SK-MEL-5 (cell line): ENCODE data around the gene HDHD5. TPM values are rescaled to one million over a fixed set of nuclear protein-coding genes. Genes with fewer than 3 reads are reported as not detected.

Experiments used
- DNase-seq: peaks from one replicate; pipeline ENCODE4 v3.0.0-alpha.2; 2016; ENCODE audit warnings: low read depth, low spot score
- in situ Hi-C: cut with HindIII; loops from 2 replicates; pipeline ENCODE4 v1.10.0; 2016; ENCODE audit warnings: low sequenced_read_pairs, high pct_unique_total_duplicates, low pct_unique_long_range_greater_than_20kb
- total RNA-seq: library from RNA; depleted of rRNA; stranded (reverse); fragments of >200 nt; shearing (Covaris generic); gene quantifications from 2 replicates; pipeline ENCODE4 v1.2.3, GENCODE V29; 2014

HDHD5 gene
- total RNA-seq, 1 experiment from 2014 or later = 89.6 TPM

DNA sequence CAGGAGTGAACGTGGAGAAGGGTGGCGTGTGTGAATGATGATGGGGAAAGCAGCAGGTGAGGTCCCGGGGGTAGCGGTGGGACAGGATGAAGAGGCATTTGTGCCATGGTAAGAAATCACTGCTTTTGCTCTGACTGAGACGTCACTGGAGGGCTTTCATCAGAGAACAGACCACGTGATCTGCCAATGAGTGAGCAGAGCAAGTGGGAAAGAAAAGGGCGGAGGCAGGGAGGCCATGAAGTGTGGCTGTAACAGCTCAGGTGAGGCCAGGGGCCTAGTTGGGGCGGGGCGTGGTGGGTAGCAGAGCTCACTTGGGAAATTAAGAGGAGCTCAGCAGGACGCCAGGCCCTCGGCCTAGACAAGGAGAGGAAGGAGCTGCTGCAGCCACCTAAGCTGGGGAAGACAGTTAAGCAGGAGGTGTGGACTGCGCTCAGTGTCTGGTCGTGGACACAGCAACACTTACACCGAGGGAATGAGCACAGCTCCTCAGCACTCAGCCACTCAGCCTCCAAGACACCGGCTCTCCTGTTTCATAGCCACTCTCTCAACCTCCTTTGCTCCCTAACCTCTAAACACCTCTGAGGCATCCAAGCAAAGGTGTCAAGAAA, 23.8 kb downstream of the HDHD5 start:
- in situ Hi-C loops = no loop called here
- DNase-seq = no peak

DNA sequence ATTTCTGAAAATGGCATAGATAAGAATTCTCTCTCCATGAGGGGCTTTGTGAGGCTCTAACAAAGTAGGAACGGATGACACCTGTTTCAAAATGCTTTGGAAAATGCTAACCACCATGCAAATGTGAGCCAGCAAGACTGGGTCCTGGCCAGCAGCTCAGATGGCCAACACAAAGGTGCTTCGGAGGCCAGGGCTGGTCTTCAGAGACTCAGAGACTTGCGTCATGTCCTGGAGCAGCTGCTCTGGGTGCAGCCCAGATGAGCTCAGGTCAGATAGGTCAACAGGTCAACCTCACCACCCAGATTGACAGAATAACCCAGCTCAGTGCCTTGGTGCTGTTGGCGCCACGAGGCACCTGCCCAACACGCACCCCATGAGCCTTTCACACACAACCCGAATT, 25.9 kb downstream of the HDHD5 start:
- in situ Hi-C loops = no loop called here
- no peak for DNase-seq

DNA sequence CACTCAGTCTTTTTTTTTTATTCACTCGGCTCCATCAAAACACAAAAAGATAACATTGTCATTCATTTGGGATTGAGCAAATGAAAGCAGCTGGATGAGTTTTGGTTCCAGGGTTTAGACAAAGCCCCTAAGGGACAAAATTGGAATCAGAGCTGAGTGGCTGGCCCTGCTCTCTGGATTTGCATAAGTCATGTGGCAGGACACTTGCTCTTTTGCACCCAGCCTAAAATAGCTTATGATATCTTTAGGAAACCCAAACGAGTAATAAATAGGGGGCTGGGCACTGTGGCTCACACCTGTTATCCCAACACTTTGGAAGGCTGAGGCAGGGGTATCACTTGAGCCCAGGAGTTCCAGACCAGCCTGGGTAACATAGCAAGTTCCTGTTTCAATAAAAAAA, 27.0 kb downstream of the HDHD5 start:
- in situ Hi-C loops = no loop called here

DNA sequence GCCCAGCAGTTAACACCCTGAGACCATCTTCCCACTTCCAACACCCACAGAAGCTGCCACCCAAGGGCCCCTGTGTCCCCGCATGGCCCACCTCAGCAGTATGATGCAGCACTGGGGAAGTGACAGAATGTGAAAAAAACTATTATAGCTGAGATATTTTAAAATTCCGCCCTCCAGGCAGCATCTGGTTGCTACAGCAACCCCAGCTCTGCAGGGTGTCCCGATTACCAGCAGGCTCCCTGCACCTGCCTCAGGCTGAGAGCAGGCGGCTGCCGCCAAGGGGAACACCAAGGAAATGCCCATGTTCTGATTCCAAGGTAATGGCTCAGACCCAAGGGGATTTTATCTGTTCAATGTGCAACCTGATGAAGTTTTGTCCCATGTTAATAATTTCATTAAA, 27.4 kb downstream of the HDHD5 start:
- no peak for DNase-seq
- in situ Hi-C loops = no loop called here

More for the DNA sequence above, 27.0 kb downstream of the HDHD5 start:
- no peak for DNase-seq

DNA sequence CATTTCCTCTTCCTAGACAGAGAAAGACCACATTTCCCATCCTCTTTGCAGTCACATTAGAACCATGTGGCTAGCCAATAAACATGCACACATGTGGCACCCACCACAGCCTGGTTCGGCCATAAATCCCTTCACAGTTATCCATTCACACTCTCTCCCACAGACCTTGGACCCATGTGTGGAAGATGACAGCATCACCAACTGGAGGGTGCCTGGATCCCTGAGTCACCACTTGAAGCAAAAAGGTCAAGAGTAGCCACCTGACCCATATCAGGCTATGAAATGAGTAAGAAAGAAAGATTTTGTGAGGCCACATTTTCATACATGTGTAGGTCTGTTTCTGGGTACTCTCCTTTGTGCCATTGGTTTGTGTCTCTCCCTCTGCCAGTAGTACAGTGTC, 28.9 kb downstream of the HDHD5 start:
- in situ Hi-C loops = no loop called here
- peak; percentile 58 for DNase-seq

DNA sequence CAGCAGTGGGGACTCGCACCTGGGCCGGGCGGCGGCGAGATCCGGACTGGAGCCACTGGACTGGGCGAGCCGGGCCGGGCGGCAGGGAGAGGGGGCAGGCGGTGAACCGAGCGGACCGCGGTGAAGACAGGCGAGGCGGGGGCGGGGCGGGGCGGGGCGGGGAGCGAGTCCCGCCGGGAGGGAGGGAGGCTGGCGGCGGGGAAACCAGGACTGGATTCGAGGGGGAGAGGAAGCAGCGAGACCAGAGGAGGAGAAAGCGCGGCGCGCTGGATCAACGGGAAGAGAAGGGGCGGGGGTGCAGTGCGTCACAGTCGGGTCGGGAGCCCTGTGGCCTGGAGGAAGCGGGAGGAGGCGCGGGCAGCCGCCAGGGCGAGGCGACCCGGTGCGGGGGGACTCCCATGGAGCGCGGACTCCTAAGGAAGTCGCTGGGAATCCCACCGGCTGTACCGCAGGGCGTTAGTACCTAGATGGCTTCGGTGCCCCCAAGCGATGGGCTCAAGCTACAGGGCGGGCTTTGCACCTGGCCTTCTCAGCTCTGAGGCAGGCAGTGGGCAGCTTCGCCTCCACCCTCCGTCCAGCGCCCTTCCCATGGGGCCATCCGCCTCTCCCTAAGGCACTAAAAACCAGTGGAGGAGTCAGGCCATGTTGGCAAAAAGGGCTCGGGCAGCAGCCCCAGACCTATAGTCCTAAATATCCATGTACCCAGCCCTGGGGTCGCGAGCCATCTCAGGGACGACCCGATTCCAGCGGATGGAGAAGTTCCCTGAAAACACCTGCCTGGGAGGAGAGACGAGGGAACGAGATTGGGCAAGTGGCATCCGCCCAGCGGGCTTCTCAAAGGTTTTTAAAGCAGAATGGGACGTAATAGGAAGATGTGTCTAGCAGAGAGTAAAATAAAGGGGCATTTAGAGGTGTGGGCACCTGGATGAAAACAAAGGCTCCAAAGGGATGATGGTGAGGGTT, 37.6 kb downstream of the HDHD5 start, which contains the start of gene TMEM121B:
Gene TMEM121B (minus strand): TSS at position 128 of the 963 bp plus-strand sequence. CDS start 233 bp downstream, outside the sequence.
- in situ Hi-C loops = no loop called here
- peak; percentile 76 for DNase-seq

DNA sequence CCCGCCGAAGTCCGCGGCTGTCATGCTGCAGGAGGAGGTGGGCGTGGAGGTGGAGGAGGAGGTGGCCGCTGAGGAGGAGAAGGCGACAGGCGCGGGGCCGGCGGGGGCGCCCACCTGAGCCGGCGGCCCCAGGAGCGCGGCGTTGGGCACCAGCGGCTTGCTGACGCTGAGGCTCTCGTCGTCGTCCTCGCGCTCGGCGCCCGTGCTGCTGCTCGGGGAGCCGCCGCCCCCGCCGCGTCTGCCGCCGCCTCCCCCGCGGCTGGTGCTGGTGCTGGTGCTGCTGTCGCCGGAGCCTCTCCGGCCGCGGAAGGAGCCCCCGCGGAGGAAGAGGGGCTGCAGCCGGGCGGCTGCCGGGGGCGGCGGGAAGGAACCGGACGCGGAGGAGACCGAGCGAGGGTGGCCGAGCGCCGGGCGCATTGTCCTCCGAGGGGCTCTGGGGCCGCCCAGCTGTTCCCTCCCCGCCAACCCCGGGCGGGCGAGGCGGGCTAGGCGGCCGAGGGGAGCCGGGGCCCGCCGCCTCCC, 38.3 kb downstream of the HDHD5 start:
- in situ Hi-C loops = no loop called here
- no peak for DNase-seq

DNA sequence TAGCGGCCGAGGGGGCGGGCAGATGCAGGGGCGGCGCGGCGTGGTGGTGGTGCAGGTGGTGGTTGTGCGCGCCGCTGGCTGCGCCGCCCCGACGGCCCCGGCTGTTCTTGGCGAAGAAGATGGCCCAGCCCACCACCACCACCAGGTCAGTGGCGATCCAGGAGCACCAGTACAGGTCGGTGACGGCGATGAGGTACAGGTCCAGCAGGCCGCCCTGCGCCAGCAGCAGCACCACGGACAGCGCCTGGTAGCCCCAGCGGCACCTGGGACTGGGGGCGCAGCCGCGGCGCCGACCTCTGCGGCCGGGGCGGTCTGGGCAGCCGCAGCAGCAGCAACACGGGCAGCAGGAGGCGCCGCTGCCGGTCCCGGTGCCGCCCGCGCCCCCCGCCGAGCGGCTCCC, 38.8 kb downstream of the HDHD5 start:
- peak; percentile 27 for DNase-seq

DNA sequence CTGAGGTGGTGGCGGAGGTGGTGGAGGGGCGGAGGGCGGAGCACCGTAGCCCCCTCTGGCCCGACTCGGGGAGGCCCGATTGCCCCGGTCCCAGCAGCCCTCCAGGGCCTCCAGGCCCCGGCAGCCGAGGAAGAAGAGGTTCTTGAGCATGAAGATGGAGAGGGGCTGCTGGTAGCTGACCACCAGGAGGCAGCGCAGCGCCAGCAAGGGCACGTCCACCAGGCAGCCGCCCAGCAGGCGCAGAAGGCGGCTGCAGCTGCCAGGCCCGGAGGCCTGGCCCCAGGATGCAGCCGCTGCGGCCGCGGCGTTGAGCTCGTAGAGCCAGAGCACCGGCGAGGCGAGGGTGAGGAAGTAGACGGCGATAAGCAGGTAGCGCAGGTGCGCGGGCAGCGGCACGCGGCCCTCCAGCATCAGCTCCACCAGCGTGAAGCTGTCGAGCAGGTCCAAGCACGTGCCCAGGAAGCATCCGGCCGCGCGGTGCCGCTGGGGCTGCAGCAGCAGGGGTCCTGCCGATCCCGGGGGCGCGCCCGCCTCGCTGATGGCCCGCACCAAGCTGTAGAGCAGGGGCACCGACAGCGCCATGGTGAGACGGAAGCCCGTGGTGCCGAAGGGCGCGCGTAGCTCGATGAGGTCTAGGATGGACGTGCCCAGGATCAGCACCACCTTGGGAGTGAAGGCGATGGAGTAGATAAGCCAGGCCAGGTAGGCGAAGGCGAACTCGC, 39.4 kb downstream of the HDHD5 start:
- in situ Hi-C loops = no loop called here
- peak; percentile 52 for DNase-seq

More for the DNA sequence above, 38.8 kb downstream of the HDHD5 start:
- in situ Hi-C loops = no loop called here

DNA sequence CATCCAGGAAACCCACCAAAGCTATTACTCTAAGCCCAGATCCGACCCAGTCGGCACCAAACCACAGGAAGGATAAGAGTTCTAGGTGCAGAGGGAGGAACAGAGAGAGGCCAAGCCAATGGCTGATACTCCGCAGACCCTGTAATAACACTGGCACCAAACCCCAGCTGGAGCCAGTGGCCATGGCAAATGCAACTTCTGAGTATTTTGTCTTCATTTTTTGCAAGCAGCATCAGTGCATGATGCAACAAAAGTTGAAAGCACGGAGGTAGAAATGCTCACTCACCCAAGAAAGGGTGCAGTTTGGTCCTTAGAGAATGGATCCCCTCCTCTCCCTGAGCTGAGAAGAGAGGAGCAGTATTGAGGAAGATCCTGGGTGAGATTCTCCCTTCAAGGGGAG, 40.7 kb downstream of the HDHD5 start:
- in situ Hi-C loops = no loop called here
- no peak for DNase-seq

DNA sequence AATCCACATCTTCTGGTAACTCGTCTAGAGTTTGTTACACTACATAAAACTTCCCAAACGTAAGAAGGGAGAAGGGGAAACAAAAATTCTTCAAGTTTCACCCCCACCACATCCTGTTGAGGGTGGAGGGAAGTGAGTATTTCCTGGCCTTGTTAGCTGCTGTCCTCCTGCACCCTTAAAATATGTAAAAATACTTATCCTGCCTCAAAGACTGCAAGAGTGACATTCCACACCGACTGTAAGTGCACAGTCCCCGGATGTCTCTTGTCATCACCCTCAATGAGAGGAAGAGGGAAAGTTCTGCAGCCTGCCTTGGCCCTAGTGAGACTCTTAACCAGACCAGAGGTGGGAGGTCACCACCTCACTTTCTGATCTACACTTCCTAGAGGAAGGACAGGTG, 41.2 kb downstream of the HDHD5 start:
- DNase-seq = no peak
- in situ Hi-C loops = no loop called here

DNA sequence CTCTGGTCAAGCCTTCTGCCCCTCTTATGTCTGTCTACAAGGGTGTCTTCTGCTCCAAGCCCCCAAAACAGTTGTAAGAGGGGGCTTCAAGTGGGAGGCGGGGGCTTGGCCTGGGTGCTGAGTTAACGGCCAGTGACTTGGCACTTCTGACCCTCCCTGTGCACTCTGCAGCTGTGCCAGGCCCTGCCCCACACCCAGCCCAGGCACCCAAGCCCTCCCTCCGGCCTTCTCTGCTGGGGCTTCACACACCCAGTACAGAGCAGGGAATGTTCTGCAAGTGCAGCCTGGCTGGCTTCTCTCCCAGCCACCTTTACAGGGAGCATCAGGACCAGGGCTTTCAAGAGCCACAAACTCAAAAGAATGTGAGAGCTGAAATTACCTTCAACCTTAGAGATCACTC, 41.7 kb downstream of the HDHD5 start:
- in situ Hi-C loops = no loop called here
- no peak for DNase-seq

DNA sequence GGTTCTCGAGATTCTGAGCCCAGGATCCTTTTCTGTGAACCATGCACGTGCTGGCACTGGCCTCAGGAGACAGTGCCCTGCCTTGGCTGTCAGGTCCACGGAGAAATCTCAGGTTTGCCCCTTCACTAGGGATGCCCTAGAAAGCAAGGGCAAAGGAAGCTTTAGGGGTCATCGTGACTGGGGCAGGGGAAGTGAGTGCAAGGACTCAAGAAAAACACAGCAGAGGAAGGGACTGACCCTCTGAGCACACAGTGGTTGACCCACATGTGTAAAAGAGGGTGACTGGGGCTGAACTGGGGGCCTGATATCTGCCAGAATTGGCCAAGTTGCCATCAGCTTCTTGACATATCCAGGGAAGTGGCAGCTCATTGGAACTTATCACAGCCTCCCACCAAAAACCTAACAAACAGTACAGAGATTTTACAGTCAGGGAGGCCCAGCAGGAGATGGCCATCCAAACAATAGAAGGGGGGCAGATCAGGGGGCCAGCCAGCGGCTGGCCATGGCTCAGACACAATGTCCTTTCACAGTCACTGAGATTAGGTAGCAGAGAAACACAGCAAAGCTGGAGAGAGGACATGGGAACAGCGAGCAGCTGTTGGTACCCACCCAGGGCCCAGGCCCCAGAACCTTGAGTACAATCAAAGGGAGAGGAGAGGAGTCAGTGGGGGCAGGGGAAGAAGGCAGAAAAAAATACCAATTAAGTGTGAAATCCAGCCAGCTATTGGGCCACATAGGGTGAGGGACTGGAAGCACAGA, 42.3 kb downstream of the HDHD5 start:
- no peak for DNase-seq
- in situ Hi-C loops = no loop called here

DNA sequence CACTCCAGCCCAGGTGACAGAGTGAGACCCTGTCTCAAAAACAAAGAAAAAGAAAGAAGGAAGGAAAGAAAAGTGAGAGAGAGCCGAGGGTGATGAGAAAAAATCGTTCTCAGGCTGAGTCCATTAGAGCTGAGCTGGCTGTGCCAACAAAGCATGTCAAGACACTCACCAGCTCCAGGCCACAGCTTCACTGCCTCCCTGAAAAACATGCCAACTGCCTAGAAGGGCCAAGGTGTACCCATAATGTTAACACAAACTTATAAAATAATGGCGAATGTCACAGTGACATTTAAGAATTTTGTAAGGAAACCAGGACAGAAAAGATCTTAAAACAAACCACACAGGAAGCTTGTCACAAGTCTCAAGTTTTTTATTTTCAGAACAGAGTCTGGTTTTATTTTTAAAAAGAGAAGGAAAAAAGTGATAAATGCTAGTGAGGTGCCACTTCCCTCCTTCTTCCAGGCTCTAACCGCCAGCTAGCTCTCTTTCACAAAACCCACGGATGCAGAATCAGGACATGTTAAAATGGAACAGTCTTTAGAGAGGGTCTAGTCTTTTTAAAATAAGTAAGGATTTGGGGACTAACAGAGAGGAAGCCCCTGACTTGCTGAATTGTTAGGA, 43.0 kb downstream of the HDHD5 start:
- DNase-seq = no peak
- in situ Hi-C loops = no loop called here

DNA sequence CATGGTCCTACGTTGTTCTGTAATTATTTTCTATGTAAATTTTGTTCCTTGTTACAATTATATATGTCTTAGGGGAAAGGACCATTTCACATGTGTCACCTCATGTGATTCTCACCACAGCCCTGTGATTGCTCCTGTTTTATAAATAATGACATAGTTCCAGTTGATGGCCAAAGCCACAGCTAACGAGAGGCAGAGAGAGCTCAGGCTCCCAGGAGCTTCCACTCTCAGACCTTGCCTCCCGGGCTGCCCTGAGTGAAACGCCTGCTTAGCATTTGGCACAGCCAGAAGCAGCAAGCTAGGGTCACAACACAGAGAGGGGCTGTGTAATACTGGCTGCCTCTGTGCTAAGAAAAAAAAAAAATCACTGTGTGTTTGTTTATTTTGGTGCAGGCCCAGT, 43.8 kb downstream of the HDHD5 start:
- in situ Hi-C loops = no loop called here
- no peak for DNase-seq

DNA sequence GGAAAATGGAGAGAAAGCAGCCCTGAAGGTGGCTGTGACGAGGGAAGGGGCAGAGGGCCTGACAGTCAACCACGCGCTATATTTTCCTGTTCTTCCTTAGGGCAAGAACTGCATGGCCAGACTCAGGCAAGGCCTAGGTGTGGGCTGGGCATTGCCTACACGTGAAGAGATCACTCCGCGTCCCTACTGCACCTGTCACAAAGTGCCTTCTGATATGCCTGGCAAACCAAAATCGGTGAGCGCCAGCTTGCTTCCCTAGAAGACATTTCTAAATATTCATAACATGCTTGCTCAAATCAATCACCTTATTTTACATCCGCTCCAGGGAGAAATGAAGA, 44.2 kb downstream of the HDHD5 start:
- in situ Hi-C loops = no loop called here
- DNase-seq = no peak
